ENCODE data around the gene ZNF148. TPM values are rescaled to one million over a fixed set of nuclear protein-coding genes. Genes with fewer than 3 reads are reported as not detected.
"Not testable (repeated sequence)": the region's sequence is repeated elsewhere in the genome, so short reads cannot be mapped to it uniquely, and the experiment has no call there.

The ZNF148 gene
- total RNA-seq, 1 donor from 2014 or later, result 38.3 TPM

- TF ChIP-seq CTCF (conservative IDR thresholded peaks at IDR 0.05), result no peak
- no peak overlapping the region for H3K4me3 Mint-ChIP-seq
- H3K4me1 Mint-ChIP-seq, result peaks cover 8% of the 10 kb centered on the region
- H3K36me3 Mint-ChIP-seq (ENCODE audit: low read depth), result no peaks in the 10 kb centered on the region
- no peaks in the 10 kb centered on the region for H3K9me3 Mint-ChIP-seq
- H3K27me3 Mint-ChIP-seq (ENCODE audit: low read depth), result peaks cover 4% of the 10 kb centered on the region
- H3K27ac Mint-ChIP-seq (ENCODE audit: unreplicated experiment), result no peak overlapping the region
- no peak for DNase-seq (ENCODE audit: low read depth, low spot score)
Measured at GRCh38 chr3:125395091-125395490, 20.0 kb upstream of the ZNF148 start.

GRCh38 chr3:125394406-125394805 is 19.3 kb upstream of the ZNF148 start:
- Mint-ChIP-seq H3K4me1 (peaks cover 8% of the 10 kb centered on the region), H3K4me3 (no peak overlapping the region), H3K27me3 (ENCODE audit: low read depth) (peaks cover 4% of the 10 kb centered on the region), H3K27ac (ENCODE audit: unreplicated experiment) (peak overlapping the region; percentile 66), H3K9me3 (no peaks in the 10 kb centered on the region), H3K36me3 (ENCODE audit: low read depth) (no peaks in the 10 kb centered on the region)
- no peak for DNase-seq (ENCODE audit: low read depth, low spot score)
- no peak for TF ChIP-seq CTCF (conservative IDR thresholded peaks at IDR 0.05)

- no peak for TF ChIP-seq CTCF (conservative IDR thresholded peaks at IDR 0.05)
- no peak for DNase-seq (ENCODE audit: low read depth, low spot score)
- Mint-ChIP-seq H3K9me3 (no peaks in the 10 kb centered on the region), H3K27ac (ENCODE audit: unreplicated experiment) (peak overlapping the region; percentile 21), H3K4me1 (no peaks in the 10 kb centered on the region), H3K36me3 (ENCODE audit: low read depth) (no peaks in the 10 kb centered on the region), H3K4me3 (no peak overlapping the region), H3K27me3 (ENCODE audit: low read depth) (no peaks in the 10 kb centered on the region)
Measured at GRCh38 chr3:125389282-125389681, 14.2 kb upstream of the ZNF148 start.

GRCh38 chr3:125388369-125388768 is 13.2 kb upstream of the ZNF148 start:
- H3K36me3 Mint-ChIP-seq (ENCODE audit: low read depth); H3K27ac Mint-ChIP-seq (ENCODE audit: unreplicated experiment); H3K9me3 Mint-ChIP-seq; H3K27me3 Mint-ChIP-seq (ENCODE audit: low read depth); H3K4me3 Mint-ChIP-seq; DNase-seq (ENCODE audit: low read depth, low spot score); H3K4me1 Mint-ChIP-seq: not testable (repeated sequence)

- no peaks in the 10 kb centered on the region for H3K36me3 Mint-ChIP-seq (ENCODE audit: low read depth)
- no peak for TF ChIP-seq CTCF (conservative IDR thresholded peaks at IDR 0.05)
- H3K27me3 Mint-ChIP-seq (ENCODE audit: low read depth), result peaks cover 7% of the 10 kb centered on the region
- H3K4me3 Mint-ChIP-seq, result no peak overlapping the region
- no peak overlapping the region for H3K27ac Mint-ChIP-seq (ENCODE audit: unreplicated experiment)
- no peaks in the 10 kb centered on the region for H3K9me3 Mint-ChIP-seq
- DNase-seq (ENCODE audit: low read depth, low spot score), result no peak
- H3K4me1 Mint-ChIP-seq, result peaks cover 4% of the 10 kb centered on the region
Measured at GRCh38 chr3:125386811-125387210, 11.7 kb upstream of the ZNF148 start.

GRCh38 chr3:125383744-125384143 is 8.6 kb upstream of the ZNF148 start:
- peaks cover 4% of the 10 kb centered on the region for H3K4me1 Mint-ChIP-seq
- H3K9me3 Mint-ChIP-seq, result no peaks in the 10 kb centered on the region
- H3K4me3 Mint-ChIP-seq, result no peak overlapping the region
- H3K27ac Mint-ChIP-seq (ENCODE audit: unreplicated experiment), result no peak overlapping the region
- DNase-seq (ENCODE audit: low read depth, low spot score), result no peak
- no peak for TF ChIP-seq CTCF (conservative IDR thresholded peaks at IDR 0.05)
- peaks cover 10% of the 10 kb centered on the region for H3K27me3 Mint-ChIP-seq (ENCODE audit: low read depth)
- no peaks in the 10 kb centered on the region for H3K36me3 Mint-ChIP-seq (ENCODE audit: low read depth)

All from neural crest cell (in vitro differentiated cells).